Psoas muscle (tissue), 8 donors: Measurements from ENCODE around the gene ZNF385C. TPM values are rescaled to one million over a fixed set of nuclear protein-coding genes. Genes with fewer than 3 reads are reported as not detected.
"Not testable (repeated sequence)": the region's sequence is repeated elsewhere in the genome, so short reads cannot be mapped to it uniquely, and the experiment has no call there.

Source experiments
- ATAC-seq, 4 donors: fragments of 200-7000 bp; cut with Tn5 transposase; one replicate each; pipeline ENCODE4 v1.9.1; 2020; ENCODE audit warnings: moderate library complexity in 3 of 4, mild to moderate bottlenecking in 2 of 4
- DNase-seq, 2 donors: peaks; one replicate each; pipeline ENCODE4 v3.0.0-alpha.2; 2020
- H3K27ac ChIP-seq: fragments of 200-600 bp; one replicate; pipeline ENCODE4 v1.8.0; 2022
- H3K27me3 ChIP-seq, 3 donors: fragments of 200-600 bp in 1 of 3; one replicate each; pipeline versions ENCODE4 v1.6.1 to v1.8.0; 2013 to 2022; ENCODE audit warnings: low read length in 2 of 3, mild to moderate bottlenecking in 2 of 3, moderate library complexity in 1 of 3; ENCODE audit not compliant: insufficient read depth in 3 of 3
- H3K36me3 ChIP-seq, 2 donors: fragments of 200-600 bp in 1 of 2; one replicate each; pipeline versions ENCODE4 v1.6.1 to v1.8.0; 2013 to 2022; ENCODE audit warnings: low read depth in 1 of 2, mild to moderate bottlenecking in 1 of 2, moderate library complexity in 1 of 2; ENCODE audit not compliant: insufficient read depth in 1 of 2
- H3K4me1 ChIP-seq: fragments of 200-600 bp; one replicate; pipeline ENCODE4 v1.8.0; 2022
- H3K4me3 ChIP-seq: fragments of 200-600 bp; one replicate; pipeline ENCODE4 v1.8.0; 2022; ENCODE audit warnings: mild to moderate bottlenecking
- H3K9me3 ChIP-seq: fragments of 200-600 bp; one replicate; pipeline ENCODE4 v1.8.0; 2022
- CTCF ChIP-seq: fragments of 200-600 bp; IDR thresholded peaks from one replicate; pipeline ENCODE4 v1.8.0; 2022; ENCODE audit warnings: antibody characterized with exemption
- WGBS, 3 donors: extraction: QIAGEN DNeasy Blood & Tissue Kit; methylation state at CpG; one replicate each; pipeline versions ENCODE4 v1.1.6 to v1.1.7; 2013; 5-methylcytosine and 5-hydroxymethylcytosine counted together
- intact Hi-C, 2 donors: fragments of 100-400 bp; cut with DNase I; formaldehyde crosslinking; loops; one replicate each; pipeline versions ENCODE4 v1.11.0 to v1.14.2; 2022
- polyA plus RNA-seq, 3 donors: library from polyadenylated mRNA; stranded (reverse); fragments of 200-250 nt; gene quantifications; one replicate each; pipeline ENCODE4 v1.2.3, GENCODE V29; 2013
- total RNA-seq, 4 donors: library from RNA; stranded (reverse); fragmentation: NEBNext Ultra II Directional in 2 of 4; extraction: Animal tissue kit (Norgen Biotek cat#: 25700) in 2 of 4; gene quantifications; one replicate each; pipeline versions ENCODE4 v1.2.1 to v1.2.4, GENCODE V29; 2021 to 2023
- donor health status: healthy with polysubstance abuse.
- donor health status: DM: no; HTN: no; CAD: no; lungs with moderate emphysema.
- donor health status: Bipolar disorder and iron deficiency.
- donor health status: healthy.
- donor health status: DM: yes; HTN: yes; CAD: no.
- donor health status: DM: no; HTN: no; CAD: no.
- donor health status: DM: no; HTN: no; CAD: no.
- donor health status: DM: yes; HTN: yes; CAD: no.

ZNF385C gene
- total and polyA plus RNA-seq, 7 donors: 0.22 to 9.2 (median 0.50) TPM

DNA sequence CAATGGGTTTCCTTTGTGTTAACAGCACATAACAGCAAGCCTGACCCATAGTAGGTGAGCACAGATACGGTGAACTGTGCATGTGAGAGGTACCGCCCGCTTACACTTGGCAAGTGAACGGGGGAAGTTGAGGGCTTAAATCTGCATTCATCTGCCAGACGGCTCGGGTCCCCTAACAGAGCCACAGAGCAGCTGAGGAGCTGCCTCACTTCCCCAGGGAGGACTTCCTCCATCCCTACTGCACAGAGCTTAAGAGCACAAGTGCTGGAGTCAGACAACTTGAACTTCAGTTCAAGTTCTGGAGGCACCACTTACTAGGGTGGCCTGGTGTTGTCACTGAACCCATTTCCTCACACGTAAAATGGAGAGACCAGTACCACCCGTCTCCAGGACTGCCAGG, 43.1 kb upstream of the ZNF385C start:
- intact Hi-C loops: no loop called here
- WGBS, 3 donors: 57 to 60% (median 58%) methylated on average over 8 of the region's 8 CpGs
- ATAC-seq: no peak

DNA sequence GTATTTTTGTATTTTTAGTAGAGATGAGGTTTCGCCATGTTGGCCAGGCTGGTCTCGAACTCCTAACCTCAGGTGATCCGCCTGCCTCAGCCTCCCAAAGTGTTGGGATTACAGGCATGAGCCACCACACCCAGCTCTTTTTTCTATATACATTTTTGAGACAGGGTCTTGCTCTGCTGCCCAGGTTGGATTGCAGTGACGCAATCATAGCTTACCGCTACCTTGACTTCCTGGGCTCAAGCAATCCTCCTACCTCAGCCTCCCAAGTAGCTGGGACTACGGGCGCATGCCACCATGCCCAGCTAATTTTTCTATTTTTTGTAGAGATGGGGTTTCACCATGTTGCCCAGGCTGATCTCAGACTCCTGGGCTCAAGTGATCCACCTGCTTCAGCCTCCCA, 42.4 kb upstream of the ZNF385C start:
- Histone ChIP-seq H3K36me3 (peaks cover 0 to 19% of the 10 kb centered on the region in 2 donors), H3K27ac (peak overlapping the region; percentile 85), H3K4me1 (peaks cover 89% of the 10 kb centered on the region)
- ATAC-seq, H3K9me3 ChIP-seq, H3K27me3 ChIP-seq, DNase-seq, intact Hi-C loops, H3K4me3 ChIP-seq: not testable (repeated sequence)
- 93 to 100% (median 95%) methylated on average over 7 of the region's 7 CpGs for WGBS, 3 donors

More for the DNA sequence above, 43.1 kb upstream of the ZNF385C start:
- Histone ChIP-seq H3K27ac (peak overlapping the region; percentile 85), H3K4me1 (peaks cover 82% of the 10 kb centered on the region), H3K27me3 (no peaks in the 10 kb centered on the region), H3K36me3 (peaks cover 0 to 15% of the 10 kb centered on the region in 2 donors), H3K4me3 (no peak overlapping the region), H3K9me3 (no peaks in the 10 kb centered on the region)
- no peak for DNase-seq
- no peak for TF ChIP-seq CTCF

DNA sequence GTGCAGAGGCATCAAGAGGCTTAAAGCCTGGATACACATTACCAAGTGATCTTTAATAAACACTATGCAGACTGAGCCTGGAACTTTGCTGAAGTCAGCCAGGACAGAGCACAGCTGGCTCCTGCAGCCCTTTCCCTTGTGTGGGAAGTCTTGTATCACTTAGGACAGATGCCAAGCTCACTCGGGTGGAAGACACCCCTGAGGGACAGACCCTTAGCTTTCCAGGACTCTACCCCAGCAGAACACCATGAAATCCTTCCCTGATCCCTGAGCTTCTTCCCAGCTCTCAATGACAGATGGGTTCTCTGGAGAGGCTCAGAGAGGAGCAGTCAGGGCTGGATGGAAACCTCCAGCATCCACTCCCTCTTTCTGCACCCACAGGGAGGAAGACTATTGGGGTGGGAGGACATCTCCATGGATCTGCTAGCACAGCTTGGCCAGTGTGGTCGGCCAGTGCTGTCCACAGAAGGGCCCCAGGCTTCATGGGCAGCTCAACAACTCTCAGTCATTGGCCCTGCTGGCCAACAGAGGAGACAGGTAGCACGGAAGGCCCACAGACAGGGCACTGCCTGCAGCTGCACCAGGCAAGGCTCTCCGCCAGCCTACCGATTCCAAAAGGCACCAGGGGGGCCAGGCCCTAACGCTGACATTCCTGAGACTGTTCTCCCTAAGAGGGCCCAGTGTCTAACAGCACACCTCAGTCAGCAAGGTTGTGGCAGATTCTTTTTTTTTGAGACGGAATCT, 40.6 kb upstream of the ZNF385C start:
- intact Hi-C loops: loop anchor here in 1 of 2 donors (10.0 kb wide), 1 partner anchor 136 kb away; the partner anchor contains the start of gene STAT5B
- H3K27me3 ChIP-seq: no peaks in the 10 kb centered on the region
- H3K4me3 ChIP-seq: no peak overlapping the region
- peak overlapping the region; percentile 54 for H3K27ac ChIP-seq
- TF ChIP-seq CTCF: no peak
- 49 to 61% (median 54%) methylated on average over 7 of the region's 7 CpGs for WGBS, 3 donors
- H3K9me3 ChIP-seq: no peaks in the 10 kb centered on the region
- DNase-seq: no peak
- ATAC-seq: no peak
- H3K4me1 ChIP-seq: peaks cover 94% of the 10 kb centered on the region
- H3K36me3 ChIP-seq: peaks cover 0 to 19% of the 10 kb centered on the region in 2 donors

DNA sequence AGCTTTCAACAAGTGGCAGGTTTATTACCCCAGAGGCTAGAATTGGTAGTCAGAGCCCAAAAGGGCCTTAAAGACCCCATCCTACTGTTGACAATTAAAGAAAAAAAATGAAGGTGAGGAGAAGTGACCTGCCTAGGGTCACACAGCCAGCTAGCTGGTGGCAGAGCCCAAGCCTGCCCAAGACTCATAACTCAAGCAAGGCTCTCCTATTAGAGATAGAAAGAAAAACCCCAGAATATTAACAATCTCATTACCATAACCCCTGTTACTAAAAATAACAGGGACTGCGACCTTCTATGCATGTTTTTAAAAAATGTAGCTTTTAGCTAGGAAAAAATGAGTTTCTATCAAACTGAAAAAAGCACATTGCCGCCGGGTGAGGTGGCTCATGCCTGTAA, 38.4 kb upstream of the ZNF385C start:
- WGBS, 3 donors: 79 to 87% (median 85%) methylated on average over 3 of the region's 3 CpGs

More for the DNA sequence above, 38.4 kb upstream of the ZNF385C start:
- Histone ChIP-seq H3K36me3 (peaks cover 0 to 19% of the 10 kb centered on the region in 2 donors), H3K27ac (peak overlapping the region; percentile 70), H3K4me1 (peaks cover 95% of the 10 kb centered on the region), H3K4me3 (no peak overlapping the region), H3K27me3 (no peaks in the 10 kb centered on the region), H3K9me3 (no peaks in the 10 kb centered on the region)
- ATAC-seq: no peak
- intact Hi-C loops: loop anchor here in 1 of 2 donors (10.0 kb wide), 1 partner anchor 138 kb away; the partner anchor contains the start of gene STAT5B
- TF ChIP-seq CTCF: no peak
- no peak for DNase-seq
